Sciatic nerve (tissue), 2 donors: Measurements from ENCODE around the gene SEPTIN8. TPM values are rescaled to one million over a fixed set of nuclear protein-coding genes. Genes with fewer than 3 reads are reported as not detected.
A peak's percentile ranks its signal among the peaks of the same experiment; 100 is the strongest.

ENCODE experiments used
- ATAC-seq: fragments of 200-7000 bp; cut with Tn5 transposase; one replicate; pipeline ENCODE4 v1.9.1; 2020; ENCODE audit warnings: mild to moderate bottlenecking, moderate library complexity
- DNase-seq: peaks from one replicate; pipeline ENCODE4 v3.0.0-alpha.2; 2020; ENCODE audit warnings: low spot score
- intact Hi-C: fragments of 100-400 bp; cut with DNase I; formaldehyde crosslinking; loops from one replicate; pipeline ENCODE4 v1.14.2; 2022
- total RNA-seq: library from RNA; stranded (reverse); fragmentation: NEBNext Ultra II Directional; extraction: Animal tissue kit (Norgen Biotek cat#: 25700); gene quantifications from one replicate; pipeline ENCODE4 v1.2.1, GENCODE V29; 2021
- donor health status: DM: no; HTN: no; CAD: no.
- donor health status: DM: no; HTN: no; CAD: no.

The SEPTIN8 gene
- total RNA-seq, 1 donor from 2014 or later = 59.3 TPM

GRCh38 chr5:132737982-132738681 is 38.9 kb downstream of the SEPTIN8 start:
- no peak for ATAC-seq
- intact Hi-C loops = no loop called here
- DNase-seq = no peak

- ATAC-seq = peak; percentile 100
- peak; percentile 97 for DNase-seq
- intact Hi-C loops = no loop called here
These were observed 39.9 kb downstream of the SEPTIN8 start, which contains the start of gene KIF3A for GRCh38 chr5:132736853-132737833. TSS of gene KIF3A (minus strand) at chr5:132737546. CDS start at chr5:132737419, 127 bp downstream.

GRCh38 chr5:132734687-132735086 is 42.4 kb downstream of the SEPTIN8 start:
- intact Hi-C loops = no loop called here
- ATAC-seq (no peak), DNase-seq (no peak)

- DNase-seq (no peak), ATAC-seq (no peak)
- intact Hi-C loops = no loop called here
These were observed 43.4 kb downstream of the SEPTIN8 start for GRCh38 chr5:132733499-132734148.

- intact Hi-C loops = no loop called here
- no peak for ATAC-seq
- DNase-seq = no peak
These were observed 47.1 kb downstream of the SEPTIN8 start for GRCh38 chr5:132729896-132730295.

- DNase-seq (no peak), ATAC-seq (no peak)
- intact Hi-C loops = no loop called here
These were observed 51.3 kb downstream of the SEPTIN8 start for GRCh38 chr5:132725745-132726144.

- ATAC-seq = no peak
- intact Hi-C loops = no loop called here
These were observed 58.3 kb downstream of the SEPTIN8 start for GRCh38 chr5:132718544-132719312.

GRCh38 chr5:132714456-132715307 is 62.4 kb downstream of the SEPTIN8 start:
- intact Hi-C loops = no loop called here
- DNase-seq = no peak
- ATAC-seq = no peak

More at GRCh38 chr5:132718544-132719312, 58.3 kb downstream of the SEPTIN8 start:
- no peak for DNase-seq

GRCh38 chr5:132708645-132709044 is 68.4 kb downstream of the SEPTIN8 start:
- intact Hi-C loops = no loop called here
- ATAC-seq = no peak
- DNase-seq = no peak

GRCh38 chr5:132704875-132705274 is 72.2 kb downstream of the SEPTIN8 start:
- DNase-seq (no peak), ATAC-seq (no peak)
- intact Hi-C loops = no loop called here

Other genes with a start within 250 kb of the SEPTIN8 start
- not detected for gene IL5, start 233.7 kb downstream of the SEPTIN8 start, total RNA-seq
- gene RAD50, start 220.3 kb downstream of the SEPTIN8 start, total RNA-seq = 31.5 TPM
- not detected for gene IL13, start 119.1 kb downstream of the SEPTIN8 start, total RNA-seq
- not detected for gene IL4, start 103.2 kb downstream of the SEPTIN8 start, total RNA-seq
- gene KIF3A, start 39.7 kb downstream of the SEPTIN8 start, total RNA-seq = 20.7 TPM
- gene CCNI2, start 29.8 kb downstream of the SEPTIN8 start, total RNA-seq = 0.36 TPM
- 2.5 TPM for gene SOWAHA, start 36.1 kb upstream of the SEPTIN8 start, total RNA-seq
- gene SHROOM1, start 53.4 kb upstream of the SEPTIN8 start, total RNA-seq = 33.3 TPM
- 0.40 TPM for gene GDF9, start 89.2 kb upstream of the SEPTIN8 start, total RNA-seq
- 187 TPM for gene UQCRQ, start 89.4 kb upstream of the SEPTIN8 start, total RNA-seq
- 2.9 TPM for gene LEAP2, start 96.4 kb upstream of the SEPTIN8 start, total RNA-seq
- 88.6 TPM for gene AFF4, start 186.4 kb upstream of the SEPTIN8 start, total RNA-seq
- gene ZCCHC10, start 249.3 kb upstream of the SEPTIN8 start, total RNA-seq = 15.0 TPM